Lung (tissue), 12 donors: Measurements from ENCODE around the gene PDS5B. TPM values are rescaled to one million over a fixed set of nuclear protein-coding genes. Genes with fewer than 3 reads are reported as not detected.

Source experiments
- ATAC-seq: fragments of 200-7000 bp; cut with Tn5 transposase; one replicate; pipeline ENCODE4 v1.9.1; 2020; ENCODE audit warnings: moderate number of reproducible peaks; ENCODE audit not compliant: insufficient read depth, low FRiP score
- DNase-seq, 3 donors: peaks; one replicate each; pipeline ENCODE4 v3.0.0-alpha.2; 2013 to 2017
- H3K27ac ChIP-seq, 2 donors: one replicate each; pipeline ENCODE4 v1.5.1; 2013; ENCODE audit warnings: mild to moderate bottlenecking in 2 of 2, moderate library complexity in 2 of 2, control low read depth in 1 of 2, inconsistent platforms in 1 of 2, low read depth in 1 of 2, low read length in 1 of 2
- H3K27me3 ChIP-seq, 3 donors: one replicate each; pipeline ENCODE4 v1.5.1; 2013; ENCODE audit warnings: low read length in 2 of 3; ENCODE audit not compliant: control insufficient read depth in 3 of 3, insufficient read depth in 3 of 3
- H3K36me3 ChIP-seq, 4 donors: one replicate each; pipeline ENCODE4 v1.5.1; 2013; ENCODE audit warnings: low read length in 4 of 4, mild to moderate bottlenecking in 1 of 4, moderate library complexity in 1 of 4; ENCODE audit not compliant: control insufficient read depth in 4 of 4, insufficient read depth in 4 of 4
- H3K4me1 ChIP-seq, 5 donors: one replicate each; pipeline ENCODE4 v1.5.1; 2013; ENCODE audit warnings: low read length in 5 of 5, mild to moderate bottlenecking in 2 of 5, moderate library complexity in 1 of 5; ENCODE audit not compliant: control insufficient read depth in 5 of 5, insufficient read depth in 5 of 5
- H3K4me3 ChIP-seq: one replicate; pipeline ENCODE4 v1.5.1; 2013; ENCODE audit warnings: mild to moderate bottlenecking, control low read depth, moderate library complexity
- H3K9ac ChIP-seq, 2 donors: one replicate each; pipeline ENCODE4 v1.5.1; 2013; ENCODE audit warnings: low read length in 2 of 2, control low read depth in 1 of 2; ENCODE audit not compliant: insufficient read depth in 1 of 2
- H3K9me3 ChIP-seq, 4 donors: one replicate each; pipeline ENCODE4 v1.5.1; 2013; ENCODE audit warnings: low read length in 3 of 4, mild to moderate bottlenecking in 1 of 4, moderate library complexity in 1 of 4; ENCODE audit not compliant: control insufficient read depth in 4 of 4, insufficient read depth in 3 of 4
- WGBS, 2 donors: extraction: QIAGEN DNeasy Blood & Tissue Kit; methylation state at CpG; one replicate each; pipeline ENCODE4 v1.1.7; 2013; 5-methylcytosine and 5-hydroxymethylcytosine counted together
- polyA plus RNA-seq, 2 donors: library from polyadenylated mRNA; stranded (reverse); fragments of 200-250 nt; gene quantifications; one replicate each; pipeline ENCODE4 v1.2.1, GENCODE V29; 2013
- total RNA-seq, 2 donors: library from RNA; depleted of rRNA in 1 of 2; stranded (reverse); fragments of >200 nt in 1 of 2; gene quantifications; one replicate each; pipeline ENCODE4 v1.2.1, GENCODE V29; 2014 to 2021
- TF ChIP-seq, protein P1 (sequence below): IDR thresholded peaks from 2 replicates; pipeline ENCODE4 v1.5.1; 2012; ENCODE audit warnings: mild to moderate bottlenecking; ENCODE audit errors: control extremely low read depth, extremely low read depth
- donor health status: control.
- donor health status: control.
- donor health status: Bipolar disorder and iron deficiency.
- donor health status: healthy.
- donor health status: DM: yes; HTN: yes; CAD: no.

PDS5B gene
- total and polyA plus RNA-seq, 4 donors, result 5.3 to 111 (median 19.3) TPM

DNA sequence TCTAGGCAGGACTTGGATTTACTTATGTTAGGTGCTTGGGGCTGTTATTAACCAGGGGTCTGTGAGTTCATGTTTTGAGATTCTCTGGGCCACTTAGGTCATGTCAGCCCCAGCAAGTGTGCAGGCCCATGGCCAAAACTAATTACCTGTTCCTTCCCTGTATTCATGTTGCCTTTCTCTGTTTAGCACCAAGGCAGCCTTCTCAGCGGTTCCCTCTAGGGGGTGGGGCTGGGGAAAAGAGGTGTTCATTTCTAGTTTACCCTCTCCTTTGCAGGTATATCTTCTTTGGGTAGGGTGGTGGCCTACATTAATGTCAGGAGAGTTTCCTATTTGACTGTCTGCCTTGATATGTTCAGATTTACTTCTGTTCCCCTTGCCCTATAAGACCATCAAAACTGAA is 61.7 kb downstream of the PDS5B start:
- no peak for DNase-seq
- 68 to 84% methylated on average over 1 of the region's 1 CpG for WGBS, 2 donors
- no peak for ATAC-seq
- no peaks in the 10 kb centered on the region for H3K36me3 ChIP-seq
- H3K9me3 ChIP-seq, result no peaks in the 10 kb centered on the region
- H3K4me3 ChIP-seq, result no peak overlapping the region
- no peak overlapping the region for H3K9ac ChIP-seq
- no peak overlapping the region for H3K27ac ChIP-seq
- TF ChIP-seq, protein P1, sequence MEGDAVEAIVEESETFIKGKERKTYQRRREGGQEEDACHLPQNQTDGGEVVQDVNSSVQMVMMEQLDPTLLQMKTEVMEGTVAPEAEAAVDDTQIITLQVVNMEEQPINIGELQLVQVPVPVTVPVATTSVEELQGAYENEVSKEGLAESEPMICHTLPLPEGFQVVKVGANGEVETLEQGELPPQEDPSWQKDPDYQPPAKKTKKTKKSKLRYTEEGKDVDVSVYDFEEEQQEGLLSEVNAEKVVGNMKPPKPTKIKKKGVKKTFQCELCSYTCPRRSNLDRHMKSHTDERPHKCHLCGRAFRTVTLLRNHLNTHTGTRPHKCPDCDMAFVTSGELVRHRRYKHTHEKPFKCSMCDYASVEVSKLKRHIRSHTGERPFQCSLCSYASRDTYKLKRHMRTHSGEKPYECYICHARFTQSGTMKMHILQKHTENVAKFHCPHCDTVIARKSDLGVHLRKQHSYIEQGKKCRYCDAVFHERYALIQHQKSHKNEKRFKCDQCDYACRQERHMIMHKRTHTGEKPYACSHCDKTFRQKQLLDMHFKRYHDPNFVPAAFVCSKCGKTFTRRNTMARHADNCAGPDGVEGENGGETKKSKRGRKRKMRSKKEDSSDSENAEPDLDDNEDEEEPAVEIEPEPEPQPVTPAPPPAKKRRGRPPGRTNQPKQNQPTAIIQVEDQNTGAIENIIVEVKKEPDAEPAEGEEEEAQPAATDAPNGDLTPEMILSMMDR, result no peak
- peaks cover 0 to 10% (median 4%) of the 10 kb centered on the region in 5 donors for H3K4me1 ChIP-seq
- no peaks in the 10 kb centered on the region for H3K27me3 ChIP-seq

DNA sequence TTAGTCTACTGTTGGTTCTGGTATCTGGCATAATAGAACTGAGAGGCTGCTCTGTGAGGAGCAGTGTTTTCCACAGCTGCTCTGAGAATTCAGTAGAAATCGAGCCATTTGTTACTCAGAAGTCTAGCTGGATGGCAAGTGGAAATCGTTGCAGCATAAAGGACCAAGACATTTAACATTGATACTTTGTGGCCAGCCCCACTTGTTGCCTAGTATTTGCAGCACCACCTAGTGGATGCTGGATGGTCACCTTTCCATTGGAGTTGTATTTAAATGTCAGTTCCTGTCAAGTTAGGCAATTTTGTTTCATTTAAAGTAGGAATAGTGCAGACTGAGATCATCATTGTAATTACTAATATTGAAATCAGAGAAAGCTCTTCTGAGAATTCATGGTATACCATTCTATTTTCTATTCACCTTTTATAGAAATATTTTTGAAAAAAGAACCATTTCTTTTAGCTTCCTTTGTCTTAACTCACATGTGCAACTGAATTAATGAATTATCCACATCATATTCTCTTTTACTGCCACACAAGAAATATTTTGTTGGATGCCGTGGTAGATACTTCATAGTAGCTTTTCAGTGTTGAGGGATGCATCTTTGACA is 64.6 kb downstream of the PDS5B start:
- no peak overlapping the region for H3K4me3 ChIP-seq
- no peak overlapping the region for H3K9ac ChIP-seq
- 19 to 26% methylated on average over 3 of the region's 3 CpGs for WGBS, 2 donors
- no peak overlapping the region for H3K27ac ChIP-seq
- TF ChIP-seq, protein P1, result peak; percentile 70
- ATAC-seq (peak; percentile 85), DNase-seq (peak; percentile 39 to 71 (median 64))
- peaks cover 0 to 5% (median 1%) of the 10 kb centered on the region in 4 donors for H3K36me3 ChIP-seq
- H3K9me3 ChIP-seq, result peaks cover 0 to 4% (median 0%) of the 10 kb centered on the region in 4 donors
- H3K27me3 ChIP-seq, result no peaks in the 10 kb centered on the region
- peaks cover 0 to 9% (median 2%) of the 10 kb centered on the region in 5 donors for H3K4me1 ChIP-seq

DNA sequence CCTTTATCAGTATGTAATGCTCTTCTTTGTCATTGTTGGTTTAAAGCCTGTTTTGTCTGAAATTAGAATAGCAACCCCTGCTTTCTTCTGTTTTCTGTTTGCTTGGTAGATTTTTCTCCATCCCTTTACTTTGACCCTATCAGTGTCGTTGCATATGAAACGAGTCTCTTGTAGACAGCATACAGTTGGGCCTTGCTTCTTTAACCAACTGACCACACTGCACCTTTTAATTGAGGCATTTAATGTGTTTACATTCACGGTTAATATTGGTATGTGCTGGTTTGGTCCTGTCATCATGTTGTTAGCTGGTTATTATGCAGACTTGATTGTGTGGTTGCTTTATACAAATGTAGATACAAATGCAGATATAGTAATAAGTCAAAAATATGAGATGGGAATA is 71.1 kb downstream of the PDS5B start:
- ATAC-seq (no peak), DNase-seq (no peak)
- Histone ChIP-seq H3K27ac (no peak overlapping the region), H3K27me3 (no peaks in the 10 kb centered on the region), H3K9me3 (peaks cover 0 to 5% (median 3%) of the 10 kb centered on the region in 4 donors), H3K9ac (no peak overlapping the region), H3K4me1 (peaks cover 0 to 6% (median 0%) of the 10 kb centered on the region in 5 donors), H3K4me3 (no peak overlapping the region), H3K36me3 (peaks cover 0 to 14% (median 5%) of the 10 kb centered on the region in 4 donors)
- TF ChIP-seq, protein P1, result no peak
- 98% methylated on average over 3 of the region's 3 CpGs for WGBS, 2 donors
